DMS153 treated with DMSO at 0.1 percent for 48 hours (cell line): ENCODE results near the gene GSTM2.
A peak's percentile ranks its signal among the peaks of the same experiment; 100 is the strongest.

Source experiments
- DNase-seq: peaks from one replicate; lab custom pipeline; 2025; ENCODE audit not compliant: unreplicated experiment; lab: John Stamatoyannopoulos, UW

The GSTM2 gene

GRCh38 chr1:109629372-109630030 is 38.4 kb upstream of the GSTM2 start:
- no peak for DNase-seq

- DNase-seq = no peak
Measured at GRCh38 chr1:109630081-109630897, 37.6 kb upstream of the GSTM2 start.

GRCh38 chr1:109630898-109631512 is 36.9 kb upstream of the GSTM2 start:
- no peak for DNase-seq

GRCh38 chr1:109631513-109632505 is 36.0 kb upstream of the GSTM2 start:
- DNase-seq = no peak

- no peak for DNase-seq
Measured at GRCh38 chr1:109632671-109633346, 35.0 kb upstream of the GSTM2 start.

DNA sequence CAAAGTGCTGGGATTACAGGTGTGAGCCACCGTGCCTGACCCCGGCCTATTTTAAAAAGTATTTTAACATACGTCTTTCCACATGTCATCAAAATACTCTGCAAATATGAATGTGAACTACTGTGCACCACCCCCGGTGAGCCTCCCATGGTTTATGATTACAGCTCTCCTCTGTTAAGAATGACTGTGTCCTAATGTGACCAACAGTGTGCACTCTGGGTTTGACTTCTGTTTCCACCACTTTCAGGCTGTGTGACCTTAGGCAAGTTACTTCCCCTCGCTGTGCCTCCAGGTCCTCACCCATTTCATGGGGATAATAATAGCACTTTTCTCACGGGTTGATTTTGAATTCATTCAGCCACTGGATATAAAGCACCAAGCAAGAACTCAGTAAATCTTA is 33.6 kb upstream of the GSTM2 start:
- no peak for DNase-seq

- no peak for DNase-seq
Measured at GRCh38 chr1:109634771-109635750, 32.8 kb upstream of the GSTM2 start.

- DNase-seq = no peak
Measured at GRCh38 chr1:109635862-109636200, 32.0 kb upstream of the GSTM2 start.

DNA sequence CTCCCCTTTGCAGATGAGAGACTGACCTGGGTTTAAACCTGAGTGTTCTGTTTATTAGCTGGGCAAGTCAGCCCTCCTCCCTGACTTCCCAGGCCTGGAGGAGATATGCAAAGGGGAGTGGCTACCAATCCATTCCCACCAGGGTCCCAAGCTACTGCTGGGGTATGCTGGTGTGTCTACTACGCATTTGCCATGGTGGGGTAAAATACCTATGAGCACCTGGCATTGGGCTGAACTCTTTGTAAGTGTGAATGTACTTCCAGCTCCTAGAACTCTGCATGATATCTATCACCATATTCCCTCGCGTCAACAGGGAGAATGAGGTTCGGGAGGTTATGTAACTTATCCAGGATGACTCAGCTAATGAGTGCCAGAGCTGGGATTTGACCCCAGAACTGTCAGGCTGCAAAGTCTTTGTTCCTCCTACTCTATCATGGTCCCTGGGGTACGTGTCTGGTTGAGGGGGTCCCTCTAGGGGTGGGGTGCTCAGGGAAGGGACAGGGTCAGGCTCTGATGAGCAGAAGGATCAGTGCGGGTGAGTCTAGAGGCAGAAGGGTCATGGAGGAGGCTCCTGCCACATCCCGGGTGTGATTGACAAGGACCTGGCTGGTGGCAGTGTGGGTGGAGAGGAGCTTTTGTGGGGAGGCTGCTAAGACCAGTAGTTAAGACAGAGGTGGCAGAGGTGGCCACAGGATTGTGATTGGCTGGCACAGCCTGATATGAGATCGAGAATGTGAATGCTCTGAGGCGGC is 31.5 kb upstream of the GSTM2 start:
- no peak for DNase-seq

DNA sequence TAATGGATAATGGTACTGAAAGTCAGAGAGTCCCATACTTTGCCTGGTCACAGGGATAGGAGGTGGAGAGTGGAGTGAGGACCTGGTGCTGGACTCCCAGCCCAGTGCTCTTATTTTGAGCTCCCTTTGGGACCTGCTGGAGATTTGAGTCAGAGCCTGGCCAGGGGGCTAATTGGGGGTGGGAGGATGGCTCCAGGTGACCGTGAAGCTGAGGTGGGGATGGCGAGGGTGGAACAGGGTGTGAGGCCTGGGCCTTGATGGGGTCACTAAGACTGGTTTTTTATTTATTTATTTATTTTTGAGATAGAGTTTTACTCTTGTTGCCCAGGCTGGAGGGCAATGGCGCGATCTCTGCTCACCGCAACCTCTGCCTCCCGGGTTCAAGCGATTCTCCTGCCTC is 30.4 kb upstream of the GSTM2 start:
- no peak for DNase-seq

DNA sequence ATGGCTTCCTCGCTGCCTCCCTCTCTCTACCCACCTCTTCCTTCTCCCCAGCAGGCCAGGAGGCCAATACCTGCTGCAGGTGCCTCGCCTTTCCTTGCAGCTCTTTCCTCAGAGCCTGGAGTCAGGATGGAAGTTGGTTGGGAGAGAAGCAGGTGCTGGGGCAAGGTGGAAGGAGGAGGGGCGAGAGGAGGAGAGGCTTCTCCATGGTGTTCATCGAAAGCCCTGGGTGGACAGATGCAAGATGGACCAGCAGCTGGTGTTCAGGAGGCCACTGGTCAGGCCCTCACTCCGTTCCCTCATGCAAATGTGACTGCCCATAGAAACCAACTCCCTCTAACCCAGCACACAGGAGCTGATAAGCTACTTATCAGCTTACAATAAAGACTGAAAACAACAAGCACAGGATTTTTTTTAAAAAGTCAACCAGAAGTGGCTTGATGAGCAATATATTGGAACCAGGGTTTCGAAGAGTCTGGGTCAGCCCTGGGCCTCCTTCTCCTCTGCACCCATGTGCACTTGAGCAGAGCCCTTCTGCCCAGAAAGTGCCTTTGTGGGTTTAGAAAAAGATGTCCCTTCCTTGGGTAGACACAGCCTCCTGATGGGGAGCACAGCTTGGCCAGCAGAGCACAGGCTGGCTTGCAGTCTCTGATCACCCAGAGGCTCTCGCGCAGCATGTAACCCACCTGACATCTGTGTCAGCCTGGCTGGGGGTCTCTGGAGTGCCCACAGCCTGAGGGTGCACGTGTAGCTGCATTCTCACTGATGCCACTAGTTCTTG is 28.6 kb upstream of the GSTM2 start:
- no peak for DNase-seq

DNA sequence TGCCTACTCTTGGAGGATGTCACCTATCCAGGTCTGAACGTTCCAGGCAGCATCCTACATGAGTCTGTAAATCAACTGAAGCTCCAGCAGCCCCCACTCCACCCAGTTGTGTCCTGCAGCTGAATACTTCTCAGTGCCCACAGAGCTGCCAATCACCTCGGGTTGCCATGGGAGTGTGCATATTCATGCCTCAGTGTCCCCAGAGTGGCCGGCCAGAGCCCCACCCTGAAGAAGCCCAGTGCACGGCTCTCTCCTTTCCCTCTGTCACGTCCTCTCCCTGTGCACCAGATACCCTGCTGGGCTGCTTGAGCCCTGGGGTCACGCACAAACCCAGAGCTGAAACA is 28.0 kb upstream of the GSTM2 start:
- no peak for DNase-seq

DNA sequence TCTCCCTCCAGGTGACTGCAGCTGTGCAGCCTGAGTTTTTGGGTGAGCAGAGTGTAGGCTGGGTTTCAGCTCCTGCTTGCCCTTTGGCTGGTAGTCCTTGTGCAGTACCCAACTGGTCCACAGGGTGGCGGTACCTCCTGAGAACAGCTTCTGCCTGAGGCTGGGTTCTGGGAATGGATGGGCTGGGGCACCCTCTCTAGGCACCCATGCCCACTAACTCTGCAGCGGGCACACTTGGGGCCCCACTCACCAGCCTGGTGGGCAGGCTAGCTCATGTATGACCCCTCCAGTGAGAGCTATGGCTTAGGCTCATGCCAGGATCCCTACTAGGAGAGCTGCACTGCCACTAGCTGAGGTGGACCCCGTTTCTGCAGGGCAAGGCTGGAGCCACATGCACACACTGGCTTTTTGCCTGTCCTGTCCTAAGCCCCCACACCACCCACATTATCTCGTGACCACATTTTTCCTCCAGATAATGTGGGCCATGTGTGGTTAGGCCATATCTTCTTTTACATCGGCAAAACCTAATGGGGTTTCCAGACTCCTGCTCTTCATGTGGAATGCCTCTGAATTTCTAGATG is 27.5 kb upstream of the GSTM2 start:
- peak; percentile 35 for DNase-seq

DNA sequence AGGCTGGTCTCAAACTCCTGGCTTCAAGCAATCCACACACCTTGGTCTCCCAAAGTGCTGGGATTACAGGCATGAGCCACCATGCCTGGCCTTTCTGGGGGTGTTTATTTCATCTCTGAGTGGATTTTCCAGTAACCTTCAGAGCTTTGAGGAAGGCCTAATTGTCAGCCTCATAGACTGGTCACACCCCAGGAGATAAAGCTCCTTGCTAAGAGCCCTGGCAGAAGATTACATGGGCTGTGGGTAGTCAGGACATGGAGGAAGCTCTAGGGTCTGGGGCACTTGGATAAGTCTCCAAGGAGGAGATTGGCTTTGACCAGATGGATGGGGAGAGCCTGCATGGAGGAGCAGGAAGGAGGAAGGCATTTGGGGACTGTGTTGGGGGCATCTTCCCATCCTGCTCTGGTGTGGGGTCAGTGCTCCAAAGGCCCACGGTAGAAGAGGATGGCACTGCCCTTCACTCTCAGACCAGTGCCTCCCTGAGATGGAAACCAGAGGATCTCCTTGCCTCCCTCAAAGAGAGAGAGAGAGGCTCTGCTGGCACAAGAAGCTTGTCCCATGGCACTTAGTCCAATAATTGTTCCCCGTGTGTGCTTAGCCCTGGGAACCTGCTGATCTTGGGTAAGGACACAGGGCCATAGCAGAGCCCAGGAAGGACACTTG is 26.6 kb upstream of the GSTM2 start:
- DNase-seq = no peak

DNA sequence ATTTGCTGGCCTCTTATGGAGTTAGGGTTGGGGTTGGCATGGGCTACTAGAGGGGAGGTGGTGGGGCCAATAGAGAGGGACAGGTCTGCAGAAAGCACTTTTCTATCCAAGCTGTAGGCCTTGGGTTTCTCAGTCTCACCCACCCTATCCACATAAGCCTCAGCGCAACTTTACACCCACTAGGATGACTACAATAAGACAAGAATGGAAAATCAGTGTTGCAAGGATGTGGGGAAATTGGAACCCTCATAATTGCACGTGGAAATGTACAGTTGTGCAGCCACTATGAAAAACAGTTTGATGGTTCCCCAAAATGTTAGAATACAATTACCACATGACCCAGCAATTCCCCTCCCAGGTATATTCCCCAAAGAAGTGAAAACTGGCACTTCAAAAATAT is 26.0 kb upstream of the GSTM2 start:
- no peak for DNase-seq

GRCh38 chr1:109642626-109643025 is 25.2 kb upstream of the GSTM2 start:
- no peak for DNase-seq
